Measurements from ENCODE around the gene CCL15.

DNA sequence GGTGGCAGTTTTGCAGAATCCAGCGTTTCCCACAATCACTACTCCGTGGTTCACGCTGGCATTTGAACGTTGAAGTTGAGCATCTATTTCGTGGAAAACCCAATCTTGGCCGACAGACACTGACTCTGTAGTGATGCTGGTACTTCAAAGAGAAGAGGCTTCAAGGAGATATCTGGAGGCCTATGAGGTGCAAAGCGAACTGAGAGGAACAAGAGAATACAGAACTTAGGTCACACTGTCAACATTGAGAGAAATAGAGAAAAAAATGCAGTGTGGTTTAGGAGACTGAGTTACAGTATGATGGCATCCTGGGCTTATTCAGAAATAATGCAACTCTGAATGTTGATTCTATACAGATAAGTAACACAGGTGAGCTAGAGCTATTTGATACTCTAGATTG lies 36.1 kb downstream of the CCL15 start:
- TF ChIP-seq, protein P1, sequence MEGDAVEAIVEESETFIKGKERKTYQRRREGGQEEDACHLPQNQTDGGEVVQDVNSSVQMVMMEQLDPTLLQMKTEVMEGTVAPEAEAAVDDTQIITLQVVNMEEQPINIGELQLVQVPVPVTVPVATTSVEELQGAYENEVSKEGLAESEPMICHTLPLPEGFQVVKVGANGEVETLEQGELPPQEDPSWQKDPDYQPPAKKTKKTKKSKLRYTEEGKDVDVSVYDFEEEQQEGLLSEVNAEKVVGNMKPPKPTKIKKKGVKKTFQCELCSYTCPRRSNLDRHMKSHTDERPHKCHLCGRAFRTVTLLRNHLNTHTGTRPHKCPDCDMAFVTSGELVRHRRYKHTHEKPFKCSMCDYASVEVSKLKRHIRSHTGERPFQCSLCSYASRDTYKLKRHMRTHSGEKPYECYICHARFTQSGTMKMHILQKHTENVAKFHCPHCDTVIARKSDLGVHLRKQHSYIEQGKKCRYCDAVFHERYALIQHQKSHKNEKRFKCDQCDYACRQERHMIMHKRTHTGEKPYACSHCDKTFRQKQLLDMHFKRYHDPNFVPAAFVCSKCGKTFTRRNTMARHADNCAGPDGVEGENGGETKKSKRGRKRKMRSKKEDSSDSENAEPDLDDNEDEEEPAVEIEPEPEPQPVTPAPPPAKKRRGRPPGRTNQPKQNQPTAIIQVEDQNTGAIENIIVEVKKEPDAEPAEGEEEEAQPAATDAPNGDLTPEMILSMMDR (IDR thresholded peaks at IDR 0.05; ENCODE audit: insufficient read depth, low read length) = no peak
- TF ChIP-seq POLR2AphosphoS5 (IDR thresholded peaks at IDR 0.05; ENCODE audit: low read depth) = no peak
- TF ChIP-seq GABPA (IDR thresholded peaks at IDR 0.05; ENCODE audit: low read depth) = no peak
- TF ChIP-seq, protein P2, sequence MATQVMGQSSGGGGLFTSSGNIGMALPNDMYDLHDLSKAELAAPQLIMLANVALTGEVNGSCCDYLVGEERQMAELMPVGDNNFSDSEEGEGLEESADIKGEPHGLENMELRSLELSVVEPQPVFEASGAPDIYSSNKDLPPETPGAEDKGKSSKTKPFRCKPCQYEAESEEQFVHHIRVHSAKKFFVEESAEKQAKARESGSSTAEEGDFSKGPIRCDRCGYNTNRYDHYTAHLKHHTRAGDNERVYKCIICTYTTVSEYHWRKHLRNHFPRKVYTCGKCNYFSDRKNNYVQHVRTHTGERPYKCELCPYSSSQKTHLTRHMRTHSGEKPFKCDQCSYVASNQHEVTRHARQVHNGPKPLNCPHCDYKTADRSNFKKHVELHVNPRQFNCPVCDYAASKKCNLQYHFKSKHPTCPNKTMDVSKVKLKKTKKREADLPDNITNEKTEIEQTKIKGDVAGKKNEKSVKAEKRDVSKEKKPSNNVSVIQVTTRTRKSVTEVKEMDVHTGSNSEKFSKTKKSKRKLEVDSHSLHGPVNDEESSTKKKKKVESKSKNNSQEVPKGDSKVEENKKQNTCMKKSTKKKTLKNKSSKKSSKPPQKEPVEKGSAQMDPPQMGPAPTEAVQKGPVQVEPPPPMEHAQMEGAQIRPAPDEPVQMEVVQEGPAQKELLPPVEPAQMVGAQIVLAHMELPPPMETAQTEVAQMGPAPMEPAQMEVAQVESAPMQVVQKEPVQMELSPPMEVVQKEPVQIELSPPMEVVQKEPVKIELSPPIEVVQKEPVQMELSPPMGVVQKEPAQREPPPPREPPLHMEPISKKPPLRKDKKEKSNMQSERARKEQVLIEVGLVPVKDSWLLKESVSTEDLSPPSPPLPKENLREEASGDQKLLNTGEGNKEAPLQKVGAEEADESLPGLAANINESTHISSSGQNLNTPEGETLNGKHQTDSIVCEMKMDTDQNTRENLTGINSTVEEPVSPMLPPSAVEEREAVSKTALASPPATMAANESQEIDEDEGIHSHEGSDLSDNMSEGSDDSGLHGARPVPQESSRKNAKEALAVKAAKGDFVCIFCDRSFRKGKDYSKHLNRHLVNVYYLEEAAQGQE (IDR thresholded peaks at IDR 0.05; ENCODE audit: insufficient replicate concordance, low read depth) = no peak
